H1 (cell line): Measurements from ENCODE around the gene NBAS.

Source experiments
- EP300 ChIP-seq, 2 experiments: IDR thresholded peaks; 1 replicate in 1 of 2; 2 replicates in 1 of 2; pipeline ENCODE4 v1.6.1; 2011 to 2012; ENCODE audit warnings: low read depth in 2 of 2, low read length in 2 of 2, mild to moderate bottlenecking in 2 of 2, borderline replicate concordance in 1 of 2, inconsistent platforms in 1 of 2, moderate library complexity in 1 of 2
- PHF8 ChIP-seq: fragments of 200-600 bp; sonication (generic); conservative IDR thresholded peaks from 2 replicates; pipeline ENCODE4 v1.7.1; 2012; ENCODE audit warnings: low read depth, mild to moderate bottlenecking, inconsistent platforms, low read length, moderate library complexity
- POLR2A ChIP-seq, 2 experiments: IDR thresholded peaks; 1 replicate in 1 of 2; 2 replicates in 1 of 2; pipeline ENCODE4 v1.6.1; 2011; ENCODE audit warnings: low read depth in 2 of 2, low read length in 2 of 2, mild to moderate bottlenecking in 2 of 2; ENCODE audit errors: control extremely low read depth in 1 of 2
- SRF ChIP-seq: IDR thresholded peaks from 2 replicates; pipeline ENCODE4 v1.6.1; 2011; ENCODE audit warnings: mild to moderate bottlenecking, low read depth, low read length, moderate library complexity
- TBP ChIP-seq: IDR thresholded peaks from 2 replicates; pipeline ENCODE4 v1.6.1; 2011; ENCODE audit warnings: low read depth, low read length, improper control_type of control experiment
- TF ChIP-seq, protein P1 (sequence below), 3 experiments: IDR thresholded peaks; 1 replicate in 2 of 3; 2 replicates in 1 of 3; pipeline versions ENCODE4 v1.5.1 to v1.6.1; 2011; ENCODE audit warnings: low read length in 3 of 3, mild to moderate bottlenecking in 3 of 3, inconsistent platforms in 2 of 3, low read depth in 1 of 3, moderate library complexity in 1 of 3; ENCODE audit not compliant: insufficient read depth in 1 of 3; ENCODE audit errors: control extremely low read depth in 1 of 3

DNA sequence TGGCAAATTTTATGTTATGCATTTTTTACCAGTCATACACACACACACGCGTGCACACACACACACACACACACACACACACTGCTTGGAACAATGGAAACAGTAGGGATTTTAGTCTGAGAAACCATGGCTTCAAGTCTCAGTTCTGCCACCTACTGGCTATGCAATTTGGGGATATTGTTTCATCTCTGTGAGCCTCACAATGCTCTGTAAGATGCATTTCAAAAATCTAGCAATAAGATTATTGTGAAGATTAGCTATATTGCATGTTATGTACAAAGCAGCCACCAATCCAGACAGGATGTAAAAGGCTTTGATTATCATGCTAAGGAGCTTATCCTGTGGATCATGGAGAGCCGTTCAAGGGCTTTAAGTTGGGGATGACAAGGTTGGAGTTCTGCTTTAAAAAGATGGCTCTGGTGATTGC is 401.4 kb downstream of the NBAS start:
- TF ChIP-seq, protein P1, sequence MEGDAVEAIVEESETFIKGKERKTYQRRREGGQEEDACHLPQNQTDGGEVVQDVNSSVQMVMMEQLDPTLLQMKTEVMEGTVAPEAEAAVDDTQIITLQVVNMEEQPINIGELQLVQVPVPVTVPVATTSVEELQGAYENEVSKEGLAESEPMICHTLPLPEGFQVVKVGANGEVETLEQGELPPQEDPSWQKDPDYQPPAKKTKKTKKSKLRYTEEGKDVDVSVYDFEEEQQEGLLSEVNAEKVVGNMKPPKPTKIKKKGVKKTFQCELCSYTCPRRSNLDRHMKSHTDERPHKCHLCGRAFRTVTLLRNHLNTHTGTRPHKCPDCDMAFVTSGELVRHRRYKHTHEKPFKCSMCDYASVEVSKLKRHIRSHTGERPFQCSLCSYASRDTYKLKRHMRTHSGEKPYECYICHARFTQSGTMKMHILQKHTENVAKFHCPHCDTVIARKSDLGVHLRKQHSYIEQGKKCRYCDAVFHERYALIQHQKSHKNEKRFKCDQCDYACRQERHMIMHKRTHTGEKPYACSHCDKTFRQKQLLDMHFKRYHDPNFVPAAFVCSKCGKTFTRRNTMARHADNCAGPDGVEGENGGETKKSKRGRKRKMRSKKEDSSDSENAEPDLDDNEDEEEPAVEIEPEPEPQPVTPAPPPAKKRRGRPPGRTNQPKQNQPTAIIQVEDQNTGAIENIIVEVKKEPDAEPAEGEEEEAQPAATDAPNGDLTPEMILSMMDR (IDR thresholded peaks at IDR 0.05; ENCODE audit: control extremely low read depth in 1 of 3, insufficient read depth in 1 of 3, low read depth in 1 of 3, low read length in 3 of 3), result peak in 2 of 3 experiments; percentile 46 to 79; a peak in 3 of 4 replicates
- TF ChIP-seq POLR2A (IDR thresholded peaks at IDR 0.05; ENCODE audit: control extremely low read depth in 1 of 2, low read depth in 2 of 2, low read length in 2 of 2) (no peak), TBP (no peak), EP300 (IDR thresholded peaks at IDR 0.05; ENCODE audit: borderline replicate concordance in 1 of 2, low read depth in 2 of 2, low read length in 2 of 2) (no peak), PHF8 (no peak), SRF (no peak)
